K562 (cell line): ENCODE measurements around the gene LYPD5. TPM values are rescaled to one million over a fixed set of nuclear protein-coding genes. Genes with fewer than 3 reads are reported as not detected.

Experiments used
- ATAC-seq: fragments of 200-7000 bp; cut with Tn5 transposase; 3 replicates; pipeline ENCODE4 v1.9.1; 2020; ENCODE audit warnings: moderate library complexity
- BruUV-seq: library from RNA; stranded (reverse); fragments of 400-500 nt; replicated peaks from 2 replicates; lab custom pipeline; 2021; lab: Mats Ljungman, UMichigan
- CTCF ChIA-PET: fragments of 300-600 bp; formaldehyde crosslinking; extraction: SDS; loops from one replicate; lab custom pipeline; 2021; ENCODE audit warnings: low intra/inter-chr PET ratio; lab: Yijun Ruan, JAX
- POLR2A ChIA-PET: fragments of 300-600, 350-650 bp; sonication (Branson Sonifier 250); formaldehyde crosslinking; extraction: SDS; loops from one replicate; lab custom pipeline; 2021; ENCODE audit warnings: antibody characterized with exemption, inconsistent platforms; lab: Yijun Ruan, JAX
- DNase-seq, 4 experiments: peaks; one replicate each; pipeline versions ENCODE4 v3.0.0 to v3.0.0-alpha.2; 2011 to 2018; ENCODE audit warnings: low spot score in 3 of 4, mixed read lengths in 3 of 4; ENCODE audit errors: extremely low read depth in 1 of 4
- FAIRE-seq: peaks from 2 replicates; lab custom pipeline; 2011; peaks lifted over from hg19 to GRCh38; lab: Jason Lieb, UNC
- H2AFZ ChIP-seq: 2 replicates; pipeline ENCODE4 v1.6.0; 2011; ENCODE audit warnings: low read depth, low read length, control low read depth, inconsistent platforms
- H3K27ac ChIP-seq: fragments of 200-600 bp; 3 replicates; pipeline ENCODE4 v1.8.0; 2011; ENCODE audit warnings: low read depth, mild to moderate bottlenecking, control low read depth, inconsistent platforms, low read length, moderate library complexity, mixed read lengths; ENCODE audit errors: extremely low read depth
- H3K27me3 ChIP-seq, 2 experiments: fragments of 300-600 bp in 1 of 2; 2 replicates in 1 of 2; 3 replicates in 1 of 2; pipeline versions ENCODE4 v1.6.0 to v1.8.0; 2011; ENCODE audit warnings: inconsistent platforms in 2 of 2, low read length in 2 of 2, mild to moderate bottlenecking in 1 of 2, mixed read lengths in 1 of 2, moderate library complexity in 1 of 2; ENCODE audit not compliant: control insufficient read depth in 2 of 2, insufficient read depth in 2 of 2
- H3K36me3 ChIP-seq: fragments of 300-600 bp; 3 replicates; pipeline ENCODE4 v1.8.0; 2011; ENCODE audit warnings: mild to moderate bottlenecking, low read length, inconsistent platforms; ENCODE audit not compliant: control insufficient read depth, insufficient read depth
- H3K4me1 ChIP-seq, 2 experiments: fragments of 200-600 bp in 1 of 2; replicated peaks in 1 of 2; 2 replicates in 1 of 2; 3 replicates in 1 of 2; pipeline versions ENCODE4 v1.5.1 to v1.8.0; 2011; ENCODE audit warnings: inconsistent platforms in 2 of 2, low read length in 2 of 2, mild to moderate bottlenecking in 1 of 2, mixed read lengths in 1 of 2, moderate library complexity in 1 of 2; ENCODE audit not compliant: control insufficient read depth in 2 of 2, insufficient read depth in 2 of 2
- H3K4me2 ChIP-seq: 2 replicates; pipeline ENCODE4 v1.6.1; 2011; ENCODE audit warnings: low read length, control low read depth, inconsistent platforms, mixed read lengths; ENCODE audit not compliant: insufficient read depth
- H3K4me3 ChIP-seq: fragments of 200-600 bp; sonication (generic), shearing (Covaris generic); 2 replicates; pipeline ENCODE4 v1.5.1; 2016; ENCODE audit warnings: control low read depth, inconsistent platforms
- H3K79me2 ChIP-seq: fragments of 200-600 bp; 3 replicates; pipeline ENCODE4 v1.8.0; 2011; ENCODE audit warnings: low read length, inconsistent platforms; ENCODE audit not compliant: control insufficient read depth, insufficient read depth
- H3K9ac ChIP-seq, 2 experiments: 2 replicates each; pipeline versions ENCODE4 v1.6.0 to v1.6.1; 2011; ENCODE audit warnings: low read depth in 2 of 2, low read length in 2 of 2, control low read depth in 1 of 2, inconsistent platforms in 1 of 2, mild to moderate bottlenecking in 1 of 2, mixed read lengths in 1 of 2; ENCODE audit not compliant: insufficient read depth in 1 of 2
- H3K9me1 ChIP-seq: one replicate; pipeline ENCODE4 v1.6.0; 2011; ENCODE audit warnings: inconsistent platforms, mild to moderate bottlenecking, low read length, moderate library complexity; ENCODE audit not compliant: control insufficient read depth, insufficient read depth
- H3K9me3 ChIP-seq: replicated peaks from 2 replicates; pipeline ENCODE4 v1.5.1; 2011; ENCODE audit warnings: low read depth, low read length, inconsistent platforms; ENCODE audit not compliant: control insufficient read depth, insufficient read depth
- H4K20me1 ChIP-seq: replicated peaks from 2 replicates; pipeline ENCODE4 v1.6.1; 2011; ENCODE audit warnings: low read length, inconsistent platforms, mixed read lengths; ENCODE audit not compliant: control insufficient read depth, insufficient read depth
- KAT8 ChIP-seq: fragments of 450-650 bp; IDR thresholded peaks from 2 replicates; pipeline ENCODE4 v1.6.1; 2016; ENCODE audit warnings: low read depth, mild to moderate bottlenecking
- NFXL1 ChIP-seq: fragments of 450-650 bp; formaldehyde crosslinking; IDR thresholded peaks from 2 replicates; pipeline ENCODE4 v1.4.0; 2021; ENCODE audit warnings: mild to moderate bottlenecking
- NR2F6 ChIP-seq: fragments of 450-650 bp; formaldehyde crosslinking; IDR thresholded peaks from 2 replicates; pipeline ENCODE4 v1.4.0; 2020; ENCODE audit warnings: mild to moderate bottlenecking
- NR4A1 ChIP-seq, 2 experiments: fragments of 250-450 bp in 1 of 2; fragments of 450-650 bp in 1 of 2; sonication (Bioruptor Pico) in 1 of 2; IDR thresholded peaks; 2 replicates each; pipeline versions ENCODE4 v1.4.0 to v1.6.1; 2016 to 2020; ENCODE audit warnings: mild to moderate bottlenecking in 2 of 2, missing compliant biosample characterization in 1 of 2, missing genetic modification characterization in 1 of 2, moderate library complexity in 1 of 2
- PHF8 ChIP-seq: fragments of 200-600 bp; sonication (generic); IDR thresholded peaks from 2 replicates; pipeline ENCODE4 v1.6.1; 2012; ENCODE audit warnings: mixed run types, mild to moderate bottlenecking, inconsistent platforms, low read length, moderate library complexity, borderline replicate concordance
- SMAD4 ChIP-seq: fragments of 250-450 bp; sonication (Bioruptor Pico); conservative IDR thresholded peaks from 2 replicates; pipeline ENCODE4 v1.8.0; 2021; ENCODE audit warnings: inconsistent platforms, mild to moderate bottlenecking, moderate library complexity
- ZNF644 ChIP-seq: fragments of 200-800 bp; sonication (Bioruptor generic); IDR thresholded peaks from 2 replicates; pipeline ENCODE4 v1.6.1; 2016; ENCODE audit warnings: low read depth, missing genetic modification characterization, missing compliant biosample characterization
- WGBS: fragments of 100-300 bp; shearing (Covaris generic); methylation state at CpG from one replicate; pipeline ENCODE4 v1.1.6; 2016; ENCODE audit warnings: low coverage, mixed read lengths; ENCODE audit not compliant: insufficient coverage; ENCODE audit errors: missing lambda C conversion rate; 5-methylcytosine and 5-hydroxymethylcytosine counted together
- in situ Hi-C: fragments of 300-500 bp; cut with MboI; formaldehyde crosslinking; loops from 4 replicates; pipeline ENCODE4 v1.15.0; 2018; ENCODE audit warnings: inconsistent platforms, mixed read lengths
- intact Hi-C: fragments of 100-400 bp; cut with micrococcal nuclease; formaldehyde crosslinking; loops from 2 replicates; pipeline ENCODE4 v1.14.2; 2022
- polyA plus RNA-seq, 8 experiments: library from polyadenylated mRNA; depleted of rRNA in 4 of 8; stranded (reverse) in 5 of 8; unstranded in 3 of 8; fragments of >200 nt; fragmentation: Nextera tagmentation in 2 of 8; fragmentation: Illumina TruSeq in 1 of 8; extraction: Ambion mirVana in 2 of 8; extraction: Trizol in 1 of 8; gene quantifications; 2 replicates each; pipeline versions ENCODE4 v1.2.1 to v1.2.3, GENCODE V29; 2011 to 2014; ENCODE audit warnings: inconsistent platforms in 1 of 8, missing spikeins in 1 of 8
- total RNA-seq, 7 experiments: library from RNA; depleted of rRNA in 6 of 7; stranded (reverse); fragments of >200 nt in 6 of 7; fragmentation: Illumina TruSeq in 2 of 7; extraction: Trizol in 2 of 7; gene quantifications; 2 replicates each; pipeline versions ENCODE4 v1.2.1 to v1.2.3, GENCODE V29; 2011 to 2021; ENCODE audit warnings: low replicate concordance in 1 of 7
- TF ChIP-seq, protein P1 (sequence below): fragments of 200-800 bp; sonication (Bioruptor generic); IDR thresholded peaks from 2 replicates; pipeline ENCODE4 v1.6.1; 2016; ENCODE audit warnings: missing genetic modification characterization, missing compliant biosample characterization
- TF ChIP-seq, protein P2 (sequence below): IDR thresholded peaks from 2 replicates; pipeline ENCODE4 v1.6.1; 2012; ENCODE audit warnings: low read depth, low read length, improper control_type of control experiment, borderline replicate concordance
- TF ChIP-seq, protein P3 (sequence below): fragments of 250-450 bp; sonication (Bioruptor Pico); IDR thresholded peaks from 2 replicates; pipeline ENCODE4 v1.9.0; 2021; ENCODE audit warnings: mild to moderate bottlenecking, inconsistent platforms
- TF ChIP-seq, protein P4 (sequence below): fragments of 450-650 bp; formaldehyde crosslinking; IDR thresholded peaks from 2 replicates; pipeline ENCODE4 v1.4.0; 2020; ENCODE audit warnings: mild to moderate bottlenecking, moderate library complexity

LYPD5 gene
- total and polyA plus RNA-seq, 9 of the 15 experiments (the other 6 are each of a cell fraction or from before 2014, with no cell fraction given): 0.03 to 0.22 (median 0.10) TPM; not detected in 3

DNA sequence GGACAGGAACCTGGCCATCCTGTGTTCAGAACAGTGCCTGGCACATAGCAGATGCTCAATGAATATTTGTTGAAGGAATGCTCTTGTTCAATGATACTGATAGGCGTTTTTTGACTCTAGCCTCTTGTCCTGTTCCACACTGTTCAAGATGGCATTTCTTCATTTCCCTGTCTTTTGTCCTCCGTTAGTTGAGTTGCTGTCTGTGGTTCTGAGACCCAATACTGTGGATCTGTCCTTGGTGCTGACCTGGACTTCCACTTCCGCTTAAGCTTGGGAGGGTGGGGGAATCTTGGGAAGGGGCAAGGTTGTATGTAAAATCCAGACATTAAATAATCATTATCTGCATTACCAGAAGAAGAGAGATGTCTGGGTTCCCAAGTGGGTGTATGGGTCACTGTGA, 13.2 kb downstream of the LYPD5 start:
- 4% methylated on average over 3 of the region's 3 CpGs for WGBS
- BruUV-seq: no TSS peak
- peak; percentile 83 for FAIRE-seq
- Histone ChIP-seq H2AFZ (no peak overlapping the region), H3K27me3 (peaks cover 8 to 9% of the 10 kb centered on the region in 2 experiments; a peak in 2 of 5 replicates), H3K9ac (no peak overlapping the region), H3K4me2 (no peak overlapping the region), H3K79me2 (no peaks in the 10 kb centered on the region), H3K4me1 (peaks cover 12% of the 10 kb centered on the region in 2 experiments), H3K9me1 (no peaks in the 10 kb centered on the region), H4K20me1 (no peaks in the 10 kb centered on the region), H3K27ac (no peak overlapping the region), H3K9me3 (no peaks in the 10 kb centered on the region), H3K36me3 (no peaks in the 10 kb centered on the region), H3K4me3 (no peak overlapping the region)
- intact Hi-C loops: loop anchor here (5.0 kb wide), 1 partner anchor 122 kb away; no protein-coding TSS in a partner anchor
- no peak for ATAC-seq
- ChIA-PET POLR2A (no interaction called here), CTCF (interaction anchor here (1.3 kb wide), 1 partner anchor 44 kb away, joined by 3 read pairs; no protein-coding TSS in a partner anchor)
- in situ Hi-C loops: no loop called here
- DNase-seq: peak in 2 of 4 experiments; percentile 37 to 71
- TF ChIP-seq, protein P1, sequence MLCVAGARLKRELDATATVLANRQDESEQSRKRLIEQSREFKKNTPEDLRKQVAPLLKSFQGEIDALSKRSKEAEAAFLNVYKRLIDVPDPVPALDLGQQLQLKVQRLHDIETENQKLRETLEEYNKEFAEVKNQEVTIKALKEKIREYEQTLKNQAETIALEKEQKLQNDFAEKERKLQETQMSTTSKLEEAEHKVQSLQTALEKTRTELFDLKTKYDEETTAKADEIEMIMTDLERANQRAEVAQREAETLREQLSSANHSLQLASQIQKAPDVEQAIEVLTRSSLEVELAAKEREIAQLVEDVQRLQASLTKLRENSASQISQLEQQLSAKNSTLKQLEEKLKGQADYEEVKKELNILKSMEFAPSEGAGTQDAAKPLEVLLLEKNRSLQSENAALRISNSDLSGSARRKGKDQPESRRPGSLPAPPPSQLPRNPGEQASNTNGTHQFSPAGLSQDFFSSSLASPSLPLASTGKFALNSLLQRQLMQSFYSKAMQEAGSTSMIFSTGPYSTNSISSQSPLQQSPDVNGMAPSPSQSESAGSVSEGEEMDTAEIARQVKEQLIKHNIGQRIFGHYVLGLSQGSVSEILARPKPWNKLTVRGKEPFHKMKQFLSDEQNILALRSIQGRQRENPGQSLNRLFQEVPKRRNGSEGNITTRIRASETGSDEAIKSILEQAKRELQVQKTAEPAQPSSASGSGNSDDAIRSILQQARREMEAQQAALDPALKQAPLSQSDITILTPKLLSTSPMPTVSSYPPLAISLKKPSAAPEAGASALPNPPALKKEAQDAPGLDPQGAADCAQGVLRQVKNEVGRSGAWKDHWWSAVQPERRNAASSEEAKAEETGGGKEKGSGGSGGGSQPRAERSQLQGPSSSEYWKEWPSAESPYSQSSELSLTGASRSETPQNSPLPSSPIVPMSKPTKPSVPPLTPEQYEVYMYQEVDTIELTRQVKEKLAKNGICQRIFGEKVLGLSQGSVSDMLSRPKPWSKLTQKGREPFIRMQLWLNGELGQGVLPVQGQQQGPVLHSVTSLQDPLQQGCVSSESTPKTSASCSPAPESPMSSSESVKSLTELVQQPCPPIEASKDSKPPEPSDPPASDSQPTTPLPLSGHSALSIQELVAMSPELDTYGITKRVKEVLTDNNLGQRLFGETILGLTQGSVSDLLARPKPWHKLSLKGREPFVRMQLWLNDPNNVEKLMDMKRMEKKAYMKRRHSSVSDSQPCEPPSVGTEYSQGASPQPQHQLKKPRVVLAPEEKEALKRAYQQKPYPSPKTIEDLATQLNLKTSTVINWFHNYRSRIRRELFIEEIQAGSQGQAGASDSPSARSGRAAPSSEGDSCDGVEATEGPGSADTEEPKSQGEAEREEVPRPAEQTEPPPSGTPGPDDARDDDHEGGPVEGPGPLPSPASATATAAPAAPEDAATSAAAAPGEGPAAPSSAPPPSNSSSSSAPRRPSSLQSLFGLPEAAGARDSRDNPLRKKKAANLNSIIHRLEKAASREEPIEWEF (CRISPR knock-in tag): peak; percentile 76; the same call in 1 of the 2 replicates
- TF ChIP-seq NR2F6 (CRISPR knock-in tag): no peak
- peak; percentile 92 for TF ChIP-seq ZNF644 (tag)
- no peak; the same call in 1 of the 2 replicates for TF ChIP-seq SMAD4 (CRISPR knock-in tag)
- no peak for TF ChIP-seq PHF8
- TF ChIP-seq, protein P2, sequence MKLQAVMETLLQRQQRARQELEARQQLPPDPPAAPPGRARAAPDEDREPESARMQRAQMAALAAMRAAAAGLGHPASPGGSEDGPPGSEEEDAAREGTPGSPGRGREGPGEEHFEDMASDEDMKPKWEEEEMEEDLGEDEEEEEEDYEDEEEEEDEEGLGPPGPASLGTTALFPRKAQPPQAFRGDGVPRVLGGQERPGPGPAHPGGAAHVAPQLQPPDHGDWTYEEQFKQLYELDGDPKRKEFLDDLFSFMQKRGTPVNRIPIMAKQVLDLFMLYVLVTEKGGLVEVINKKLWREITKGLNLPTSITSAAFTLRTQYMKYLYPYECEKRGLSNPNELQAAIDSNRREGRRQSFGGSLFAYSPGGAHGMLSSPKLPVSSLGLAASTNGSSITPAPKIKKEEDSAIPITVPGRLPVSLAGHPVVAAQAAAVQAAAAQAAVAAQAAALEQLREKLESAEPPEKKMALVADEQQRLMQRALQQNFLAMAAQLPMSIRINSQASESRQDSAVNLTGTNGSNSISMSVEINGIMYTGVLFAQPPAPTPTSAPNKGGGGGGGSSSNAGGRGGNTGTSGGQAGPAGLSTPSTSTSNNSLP: no peak
- no peak for TF ChIP-seq NR4A1 (CRISPR knock-in tag; IDR thresholded peaks at IDR 0.05)
- no peak for TF ChIP-seq NR4A1 (tag; IDR thresholded peaks at IDR 0.05)
- TF ChIP-seq, protein P3, sequence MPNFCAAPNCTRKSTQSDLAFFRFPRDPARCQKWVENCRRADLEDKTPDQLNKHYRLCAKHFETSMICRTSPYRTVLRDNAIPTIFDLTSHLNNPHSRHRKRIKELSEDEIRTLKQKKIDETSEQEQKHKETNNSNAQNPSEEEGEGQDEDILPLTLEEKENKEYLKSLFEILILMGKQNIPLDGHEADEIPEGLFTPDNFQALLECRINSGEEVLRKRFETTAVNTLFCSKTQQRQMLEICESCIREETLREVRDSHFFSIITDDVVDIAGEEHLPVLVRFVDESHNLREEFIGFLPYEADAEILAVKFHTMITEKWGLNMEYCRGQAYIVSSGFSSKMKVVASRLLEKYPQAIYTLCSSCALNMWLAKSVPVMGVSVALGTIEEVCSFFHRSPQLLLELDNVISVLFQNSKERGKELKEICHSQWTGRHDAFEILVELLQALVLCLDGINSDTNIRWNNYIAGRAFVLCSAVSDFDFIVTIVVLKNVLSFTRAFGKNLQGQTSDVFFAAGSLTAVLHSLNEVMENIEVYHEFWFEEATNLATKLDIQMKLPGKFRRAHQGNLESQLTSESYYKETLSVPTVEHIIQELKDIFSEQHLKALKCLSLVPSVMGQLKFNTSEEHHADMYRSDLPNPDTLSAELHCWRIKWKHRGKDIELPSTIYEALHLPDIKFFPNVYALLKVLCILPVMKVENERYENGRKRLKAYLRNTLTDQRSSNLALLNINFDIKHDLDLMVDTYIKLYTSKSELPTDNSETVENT: no peak
- TF ChIP-seq NFXL1 (CRISPR knock-in tag): no peak
- TF ChIP-seq, protein P4, sequence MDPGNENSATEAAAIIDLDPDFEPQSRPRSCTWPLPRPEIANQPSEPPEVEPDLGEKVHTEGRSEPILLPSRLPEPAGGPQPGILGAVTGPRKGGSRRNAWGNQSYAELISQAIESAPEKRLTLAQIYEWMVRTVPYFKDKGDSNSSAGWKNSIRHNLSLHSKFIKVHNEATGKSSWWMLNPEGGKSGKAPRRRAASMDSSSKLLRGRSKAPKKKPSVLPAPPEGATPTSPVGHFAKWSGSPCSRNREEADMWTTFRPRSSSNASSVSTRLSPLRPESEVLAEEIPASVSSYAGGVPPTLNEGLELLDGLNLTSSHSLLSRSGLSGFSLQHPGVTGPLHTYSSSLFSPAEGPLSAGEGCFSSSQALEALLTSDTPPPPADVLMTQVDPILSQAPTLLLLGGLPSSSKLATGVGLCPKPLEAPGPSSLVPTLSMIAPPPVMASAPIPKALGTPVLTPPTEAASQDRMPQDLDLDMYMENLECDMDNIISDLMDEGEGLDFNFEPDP (CRISPR knock-in tag): no peak
- no peak for TF ChIP-seq KAT8
